OCI-LY7 (cell line): ENCODE data around the gene U2SURP. TPM values are rescaled to one million over a fixed set of nuclear protein-coding genes. Genes with fewer than 3 reads are reported as not detected.

ENCODE experiments used
- BruUV-seq: library from RNA; stranded (reverse); fragments of 400-500 nt; replicated peaks from 2 replicates; lab custom pipeline; 2021; lab: Mats Ljungman, UMichigan
- CTCF ChIA-PET: fragments of 300-600 bp; sonication (Branson Sonifier 250); formaldehyde crosslinking; loops from one replicate; lab custom pipeline; 2022; ENCODE audit warnings: antibody characterized with exemption; ENCODE audit not compliant: unreplicated experiment; lab: Charles Lee
- POLR2A ChIA-PET: fragments of 300-600 bp; sonication (Branson Sonifier 250); formaldehyde crosslinking; loops from one replicate; lab custom pipeline; 2022; ENCODE audit warnings: antibody characterized with exemption; lab: Charles Lee
- DNase-seq: peaks from one replicate; pipeline ENCODE4 v3.0.0-alpha.2; 2015; ENCODE audit warnings: low spot score
- H2AFZ ChIP-seq: fragments of 200-600 bp; sonication (generic), shearing (Covaris generic); 2 replicates; pipeline ENCODE4 v1.6.1; 2014; ENCODE audit warnings: mild to moderate bottlenecking, antibody characterized with exemption, low read length, moderate library complexity
- H3K27ac ChIP-seq: fragments of 200-600 bp; sonication (generic); 2 replicates; pipeline ENCODE4 v1.5.1; 2014; ENCODE audit warnings: mixed run types, low read depth, mild to moderate bottlenecking, moderate library complexity, low read length, inconsistent platforms; ENCODE audit not compliant: poor library complexity, severe bottlenecking
- H3K36me3 ChIP-seq: fragments of 200-600 bp; sonication (generic); 2 replicates; pipeline ENCODE4 v1.6.1; 2014; ENCODE audit warnings: mild to moderate bottlenecking, antibody characterized with exemption, low read length, moderate library complexity, mixed read lengths; ENCODE audit not compliant: insufficient read depth
- H3K4me1 ChIP-seq: fragments of 200-600 bp; sonication (generic); 2 replicates; pipeline ENCODE4 v1.5.1; 2014; ENCODE audit warnings: mild to moderate bottlenecking, low read length; ENCODE audit not compliant: insufficient read depth, poor library complexity, severe bottlenecking
- H3K4me2 ChIP-seq: fragments of 200-600 bp; sonication (generic); 2 replicates; pipeline ENCODE4 v1.6.1; 2014; ENCODE audit warnings: mild to moderate bottlenecking, low read length
- H3K4me3 ChIP-seq: fragments of 200-600 bp; sonication (generic); 2 replicates; pipeline ENCODE4 v1.5.1; 2014; ENCODE audit warnings: mild to moderate bottlenecking, low read depth, low read length; ENCODE audit not compliant: poor library complexity, severe bottlenecking
- H3K79me2 ChIP-seq: fragments of 200-600 bp; sonication (generic); 2 replicates; pipeline ENCODE4 v1.6.1; 2016; ENCODE audit warnings: low read depth, mild to moderate bottlenecking, low read length, moderate library complexity, mixed read lengths; ENCODE audit not compliant: insufficient read depth
- H3K9me2 ChIP-seq: fragments of 200-600 bp; sonication (generic); 2 replicates; pipeline ENCODE4 v1.6.1; 2016; ENCODE audit warnings: mild to moderate bottlenecking, low read length, mixed read lengths; ENCODE audit not compliant: insufficient read depth
- H3K9me3 ChIP-seq: fragments of 200-600 bp; sonication (generic); 2 replicates; pipeline ENCODE4 v1.6.1; 2014; ENCODE audit warnings: mild to moderate bottlenecking, mixed run types, low read length, mixed read lengths
- H4K20me1 ChIP-seq: fragments of 200-600 bp; sonication (generic); 2 replicates; pipeline ENCODE4 v1.6.1; 2014; ENCODE audit warnings: mild to moderate bottlenecking, antibody characterized with exemption, low read length, moderate library complexity, mixed read lengths; ENCODE audit not compliant: insufficient read depth
- EZH2phosphoT487 ChIP-seq: fragments of 200-600 bp; sonication (generic); IDR thresholded peaks from 2 replicates; pipeline ENCODE4 v1.6.1; 2018; ENCODE audit warnings: low read depth, borderline replicate concordance, mild to moderate bottlenecking, mixed run types, antibody characterized with exemption, low read length, moderate library complexity, mixed read lengths
- intact Hi-C: fragments of 100-400 bp; cut with micrococcal nuclease; formaldehyde crosslinking; loops from one replicate; pipeline ENCODE4 v1.10.0; 2022; ENCODE audit not compliant: unreplicated experiment
- total RNA-seq, 2 experiments: library from RNA; depleted of rRNA in 1 of 2; stranded (reverse); fragments of >200 nt in 1 of 2; shearing (Covaris generic) in 1 of 2; gene quantifications; 2 replicates each; pipeline ENCODE4 v1.2.3, GENCODE V29; 2014 to 2022
- TF ChIP-seq, protein P1 (sequence below): fragments of 200-600 bp; sonication (generic); conservative IDR thresholded peaks from 2 replicates; pipeline ENCODE4 v1.5.1; 2014; ENCODE audit warnings: mild to moderate bottlenecking, antibody characterized with exemption, low read length, moderate library complexity, mixed read lengths

Gene U2SURP
- total RNA-seq, 2 experiments from 2014 or later, result 108 to 185 TPM

DNA sequence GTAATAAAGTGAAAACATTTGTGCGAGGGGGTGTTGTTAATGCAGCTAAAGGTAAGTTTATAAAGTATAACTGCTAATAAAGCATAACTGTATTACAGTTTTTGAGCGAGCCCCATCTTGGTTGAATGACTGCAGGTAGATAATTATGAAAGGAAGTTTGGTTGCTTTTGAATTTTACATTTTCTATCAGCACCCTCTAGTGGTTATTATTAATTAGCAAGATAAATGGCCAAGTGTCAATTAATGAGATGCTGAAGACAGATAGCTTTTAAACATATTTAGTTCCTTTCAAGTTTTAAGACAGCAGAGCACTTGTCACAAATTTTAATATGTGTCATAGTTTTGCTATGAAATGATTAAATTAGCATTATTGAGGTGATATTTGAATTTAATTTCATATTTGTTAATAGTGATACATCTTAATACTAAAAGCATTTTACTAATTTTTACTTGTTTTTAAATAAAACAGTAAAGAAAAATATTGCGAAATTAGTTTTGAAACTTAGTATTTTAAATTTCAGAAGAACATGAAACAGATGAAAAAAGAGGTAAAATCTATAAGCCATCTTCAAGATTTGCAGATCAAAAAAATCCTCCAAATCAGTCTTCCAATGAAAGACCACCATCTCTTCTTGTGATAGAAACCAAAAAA is 15.1 kb downstream of the U2SURP start:
- H4K20me1 ChIP-seq, result peaks cover 34% of the 10 kb centered on the region
- POLR2A ChIA-PET, result interaction anchor here (0.7 to 1.2 kb wide), 2 partner anchors 15 to 21 kb away, joined by 3 to 7 read pairs; partner anchors contain the start of gene U2SURP
- CTCF ChIA-PET, result no interaction called here
- H3K4me1 ChIP-seq, result no peaks in the 10 kb centered on the region
- H3K9me3 ChIP-seq, result no peaks in the 10 kb centered on the region
- H3K4me3 ChIP-seq, result no peak overlapping the region
- no peaks in the 10 kb centered on the region for H3K9me2 ChIP-seq
- intact Hi-C loops, result no loop called here
- peaks cover 74% of the 10 kb centered on the region for H3K79me2 ChIP-seq
- TF ChIP-seq, protein P1, sequence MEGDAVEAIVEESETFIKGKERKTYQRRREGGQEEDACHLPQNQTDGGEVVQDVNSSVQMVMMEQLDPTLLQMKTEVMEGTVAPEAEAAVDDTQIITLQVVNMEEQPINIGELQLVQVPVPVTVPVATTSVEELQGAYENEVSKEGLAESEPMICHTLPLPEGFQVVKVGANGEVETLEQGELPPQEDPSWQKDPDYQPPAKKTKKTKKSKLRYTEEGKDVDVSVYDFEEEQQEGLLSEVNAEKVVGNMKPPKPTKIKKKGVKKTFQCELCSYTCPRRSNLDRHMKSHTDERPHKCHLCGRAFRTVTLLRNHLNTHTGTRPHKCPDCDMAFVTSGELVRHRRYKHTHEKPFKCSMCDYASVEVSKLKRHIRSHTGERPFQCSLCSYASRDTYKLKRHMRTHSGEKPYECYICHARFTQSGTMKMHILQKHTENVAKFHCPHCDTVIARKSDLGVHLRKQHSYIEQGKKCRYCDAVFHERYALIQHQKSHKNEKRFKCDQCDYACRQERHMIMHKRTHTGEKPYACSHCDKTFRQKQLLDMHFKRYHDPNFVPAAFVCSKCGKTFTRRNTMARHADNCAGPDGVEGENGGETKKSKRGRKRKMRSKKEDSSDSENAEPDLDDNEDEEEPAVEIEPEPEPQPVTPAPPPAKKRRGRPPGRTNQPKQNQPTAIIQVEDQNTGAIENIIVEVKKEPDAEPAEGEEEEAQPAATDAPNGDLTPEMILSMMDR, result peak; percentile 86
- no peak for TF ChIP-seq EZH2phosphoT487
- no peak overlapping the region for H3K4me2 ChIP-seq
- no peak overlapping the region for H3K27ac ChIP-seq
- DNase-seq, result peak; percentile 41
- H3K36me3 ChIP-seq, result peaks cover 99% of the 10 kb centered on the region
- no peak overlapping the region for H2AFZ ChIP-seq
- BruUV-seq, result no TSS peak

DNA sequence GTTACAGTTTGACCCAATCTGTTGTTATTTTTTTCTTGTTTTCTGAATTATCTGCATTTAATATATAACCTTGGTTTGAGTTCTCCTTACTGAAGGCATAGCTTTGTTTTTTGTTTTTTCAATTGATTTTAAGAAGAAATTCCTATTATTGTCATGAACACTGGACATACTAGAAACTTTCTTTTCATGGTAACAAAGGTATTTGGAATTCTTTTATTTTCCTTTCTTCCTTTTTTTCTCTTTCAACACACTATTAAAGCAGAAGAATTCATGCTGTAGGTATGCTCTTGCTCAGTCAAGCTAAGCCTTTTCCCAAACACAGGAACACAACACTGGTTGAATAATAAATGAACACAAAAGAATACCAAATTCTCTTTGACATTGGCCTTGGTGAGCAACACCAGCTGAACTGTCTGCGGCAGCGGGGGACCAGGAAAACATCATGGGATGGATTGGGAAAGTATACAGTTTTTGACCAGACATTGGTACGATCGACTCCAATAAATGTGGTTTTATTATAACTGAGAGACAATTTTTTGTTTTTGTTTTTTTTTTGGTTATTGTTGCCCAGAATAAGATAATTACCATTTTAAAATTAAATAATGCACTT is 23.1 kb downstream of the U2SURP start:
- H3K9me2 ChIP-seq, result no peaks in the 10 kb centered on the region

More for the DNA sequence above, 23.1 kb downstream of the U2SURP start:
- no peak overlapping the region for H3K27ac ChIP-seq
- peaks cover 2% of the 10 kb centered on the region; the same call in 1 of the 2 replicates for H4K20me1 ChIP-seq
- ChIA-PET CTCF (no interaction called here), POLR2A (no interaction called here)
- no peak overlapping the region for H3K4me3 ChIP-seq
- no peak for DNase-seq
- intact Hi-C loops, result no loop called here
- peaks cover 100% of the 10 kb centered on the region for H3K36me3 ChIP-seq
- no peak for TF ChIP-seq EZH2phosphoT487
- TF ChIP-seq, protein P1, result no peak
- peaks cover 9% of the 10 kb centered on the region; the same call in 1 of the 2 replicates for H3K79me2 ChIP-seq
- no peaks in the 10 kb centered on the region for H3K4me1 ChIP-seq
- TSS peak; percentile 15 for BruUV-seq
- H3K4me2 ChIP-seq, result no peak overlapping the region
- H2AFZ ChIP-seq, result no peak overlapping the region
- H3K9me3 ChIP-seq, result no peaks in the 10 kb centered on the region
